ENCODE results near the gene TMEM256. TPM values are rescaled to one million over a fixed set of nuclear protein-coding genes. Genes with fewer than 3 reads are reported as not detected.

Gene TMEM256
- total RNA-seq = 10 to 100 TPM; 66.2 to 67.9 TPM

DNA sequence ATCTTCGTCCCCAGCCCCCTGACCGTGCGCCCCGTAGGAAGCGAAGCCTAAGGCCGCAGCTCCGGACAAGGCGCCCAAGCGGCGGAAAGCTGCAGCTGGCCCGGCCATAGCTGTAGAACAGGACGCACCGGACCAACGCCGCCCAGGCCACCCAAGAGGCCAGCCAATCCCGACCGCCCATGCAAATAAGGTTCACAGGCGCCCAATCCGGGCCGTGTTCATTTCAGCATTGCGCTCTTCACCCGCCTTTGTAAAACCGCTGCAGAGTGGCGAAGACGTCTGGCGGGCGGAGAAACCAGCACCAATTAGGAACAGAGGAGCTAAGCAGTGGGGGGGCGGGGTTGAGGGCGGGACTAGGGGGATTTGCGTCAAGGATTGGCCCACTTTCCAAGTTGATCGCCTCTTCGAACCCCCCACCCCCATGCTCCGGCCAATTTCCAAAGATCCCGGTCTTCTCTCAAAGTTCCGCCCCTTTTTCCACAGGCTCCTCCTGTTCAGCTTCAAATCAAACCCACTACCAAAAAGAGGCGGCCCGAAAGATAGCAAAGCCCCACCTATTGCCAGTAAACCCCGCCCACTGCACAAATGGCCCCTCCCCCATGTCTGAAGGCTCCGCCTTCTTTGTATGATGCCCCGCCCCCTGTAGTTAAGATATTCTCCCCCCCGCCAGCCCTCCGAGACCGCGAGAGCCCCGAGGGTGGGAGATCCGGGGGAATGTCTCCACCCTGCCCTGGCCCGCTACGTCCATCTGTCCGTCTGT, at the start of gene TMEM256:
TSS of gene TMEM256 (minus strand) at position 121 of the 760 bp plus-strand sequence. CDS start at position 108, 13 bp downstream.

DNA sequence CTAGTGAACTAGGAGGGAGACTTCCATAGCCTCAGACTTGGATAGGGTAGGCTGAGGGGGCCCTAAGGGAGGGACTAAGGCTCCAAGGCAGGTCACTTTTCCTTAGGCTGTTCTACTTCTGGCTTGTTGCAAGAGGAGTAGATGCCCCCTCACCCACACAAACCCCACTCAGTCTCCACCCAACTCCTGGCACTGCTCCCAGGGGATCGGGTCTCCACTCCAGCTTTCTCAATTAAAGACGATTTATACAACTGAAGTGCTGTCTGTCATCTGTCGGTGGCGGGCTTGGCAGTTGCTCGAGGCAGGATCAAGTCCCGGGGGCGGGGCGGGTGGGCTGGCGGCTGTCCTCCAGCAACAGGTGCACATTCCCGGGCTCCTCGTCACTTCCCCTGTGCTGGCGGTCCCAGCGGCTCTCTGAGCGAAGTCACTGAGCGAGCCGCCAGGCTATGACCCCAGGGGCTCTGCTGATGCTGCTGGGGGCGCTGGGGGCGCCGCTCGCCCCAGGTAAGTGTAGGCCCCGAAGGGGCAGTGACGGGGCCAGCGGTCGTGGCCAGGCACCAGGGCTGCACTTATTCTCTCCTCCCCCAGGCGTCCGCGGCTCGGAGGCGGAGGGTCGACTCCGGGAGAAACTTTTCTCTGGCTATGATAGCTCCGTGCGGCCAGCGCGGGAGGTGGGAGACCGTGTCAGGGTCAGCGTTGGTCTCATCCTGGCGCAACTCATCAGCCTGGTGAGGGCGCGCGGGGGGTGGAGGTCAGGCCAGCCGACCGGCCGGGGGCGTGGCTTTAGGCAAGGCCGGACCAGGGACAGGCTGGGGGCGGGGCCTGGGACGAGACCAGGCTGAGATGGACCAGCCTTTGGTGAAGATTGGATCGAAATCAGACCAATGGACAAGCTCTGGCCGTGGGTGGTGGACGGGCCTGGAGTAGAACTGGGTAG, 41.1 kb upstream of the TMEM256 start, which contains the start of gene CHRNB1:
TSS of gene CHRNB1 (plus strand) at position 380 of the 937 bp plus-strand sequence. CDS start at position 447, 67 bp downstream.

GRCh38 chr17:7439462-7440112, 35.7 kb upstream of the TMEM256 start, which contains the start of gene FGF11:
FGF11 (plus strand) TSS chr17:7439512; CDS start chr17:7439621, 109 bp downstream.

GRCh38 chr17:7428557-7428956, 24.7 kb upstream of the TMEM256 start, which contains the start of gene SPEM3:
SPEM3 (plus strand) TSS chr17:7428857; CDS start chr17:7428903, 46 bp downstream.

GRCh38 chr17:7425316-7425715, 21.4 kb upstream of the TMEM256 start, which contains the start of gene SPEM2:
SPEM2 (plus strand) TSS chr17:7425616; CDS start chr17:7425689, 73 bp downstream.

DNA sequence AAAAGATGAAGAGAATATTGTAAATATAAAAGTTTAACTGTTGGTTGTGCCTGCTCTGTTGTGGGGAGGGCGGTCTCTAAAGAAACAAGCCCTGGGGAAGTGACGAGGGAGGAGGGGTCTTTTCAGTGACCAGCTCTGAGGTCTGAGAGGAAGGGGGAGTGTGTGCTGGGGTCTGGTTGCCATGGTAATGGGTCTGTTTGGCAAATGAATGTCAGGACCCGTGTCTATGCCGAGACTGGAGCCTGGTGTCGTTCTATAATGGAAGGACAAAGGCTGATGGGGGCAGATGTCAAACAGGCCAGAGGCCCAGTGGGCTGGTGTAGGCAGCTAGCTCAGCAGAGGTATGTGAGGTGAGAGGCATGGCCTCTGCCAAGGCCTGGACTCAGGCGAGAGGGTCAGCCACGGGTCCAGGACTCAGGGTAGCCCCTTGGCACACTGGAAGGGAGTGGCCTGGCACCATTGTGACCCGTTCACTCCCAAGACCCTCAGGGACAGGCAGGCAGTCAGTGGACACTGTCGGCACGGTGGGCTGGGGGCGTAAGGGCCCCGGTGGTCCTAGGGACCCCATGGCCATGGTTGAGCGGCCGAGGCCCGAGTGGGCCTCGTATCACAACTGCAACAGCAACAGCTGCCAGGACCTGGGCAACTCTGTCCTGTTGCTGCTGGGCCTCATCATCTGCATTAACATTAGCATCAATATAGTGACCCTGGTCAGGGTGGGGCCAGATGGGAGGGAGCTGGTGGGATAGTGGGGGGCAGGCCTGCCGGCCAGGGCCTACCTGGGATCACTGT, 16.1 kb upstream of the TMEM256 start, which contains the start of gene SPEM1:
TSS of gene SPEM1 (plus strand) at position 506 of the 792 bp plus-strand sequence. CDS start at position 567, 61 bp downstream.

GRCh38 chr17:7407485-7408251, 3.8 kb upstream of the TMEM256 start, which contains the start of gene NLGN2:
NLGN2 (plus strand) TSS chr17:7407845; CDS start chr17:7408256, 411 bp downstream.

DNA sequence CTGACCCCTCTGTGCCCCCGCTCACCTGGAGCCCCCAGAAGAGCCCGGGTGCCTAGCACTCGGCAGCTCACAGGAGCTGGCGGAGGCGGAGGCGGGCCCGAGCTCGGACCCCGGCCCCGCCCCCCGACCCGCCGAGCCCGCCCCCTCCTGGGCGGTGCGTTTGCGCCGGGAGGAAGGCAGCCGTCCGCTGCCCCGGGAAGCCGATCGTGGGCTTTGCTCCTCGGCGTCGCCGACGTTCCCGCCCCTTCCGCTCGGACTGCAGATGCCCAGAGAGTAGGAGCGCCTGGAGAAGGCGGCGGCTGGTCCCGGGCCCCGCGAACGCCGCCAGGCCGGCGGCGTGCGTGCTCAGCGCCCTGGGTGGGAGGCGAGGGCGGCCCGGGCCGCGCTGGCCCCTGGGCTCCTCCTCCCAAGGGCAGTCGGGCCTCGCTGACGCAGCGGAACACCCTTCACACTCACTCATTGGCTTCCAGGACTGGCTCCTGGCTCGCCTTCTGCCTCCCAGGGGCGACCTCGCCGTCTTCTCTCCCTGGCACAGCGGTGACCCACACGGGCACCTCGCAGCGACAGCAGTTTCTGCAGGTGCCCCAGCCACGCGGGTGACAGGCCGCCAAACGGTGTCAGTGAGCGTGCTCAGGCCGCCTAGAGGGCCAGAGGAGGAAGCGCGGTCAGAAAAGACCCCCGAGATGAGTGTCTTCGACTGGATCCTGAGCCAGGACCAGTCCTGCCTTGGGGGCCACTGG, 9.3 kb downstream of the TMEM256 start, which contains the start of gene PLSCR3:
TSS of gene PLSCR3 (minus strand) at position 74 of the 740 bp plus-strand sequence. CDS start 415 bp downstream, outside the sequence.

GRCh38 chr17:7380855-7381683, 22.8 kb downstream of the TMEM256 start, which contains the start of gene TNK1:
TNK1 (plus strand) TSS chr17:7381089; CDS start chr17:7382927, 1,838 bp downstream.

GRCh38 chr17:7355053-7355452, 48.8 kb downstream of the TMEM256 start, which contains the start of gene TMEM95:
TMEM95 (plus strand) TSS chr17:7355156; CDS start chr17:7355205, 49 bp downstream.

Other genes starting within 250 kb of the TMEM256 start
- gene ASGR1, start 224.7 kb downstream of the TMEM256 start, total RNA-seq = 1 to 10 TPM in 1 of 2 experiments, under 1 TPM in 1; 0.63 to 1.2 TPM
- gene DLG4, start 184.3 kb downstream of the TMEM256 start, total RNA-seq = 10 to 100 TPM; 11.6 to 11.9 TPM
- 100 to 1,000 TPM; 291 to 311 TPM for gene ACADVL, start 184.2 kb downstream of the TMEM256 start, total RNA-seq
- gene DVL2, start 169.6 kb downstream of the TMEM256 start, total RNA-seq = 10 to 100 TPM; 47.0 to 47.5 TPM
- gene PHF23, start 164.6 kb downstream of the TMEM256 start, total RNA-seq = 10 to 100 TPM; 53.9 to 55.9 TPM
- gene GABARAP, start 161.6 kb downstream of the TMEM256 start, total RNA-seq = 100 to 1,000 TPM; 276 to 282 TPM
- 100 to 1,000 TPM; 154 to 160 TPM for gene CTDNEP1, start 152.4 kb downstream of the TMEM256 start, total RNA-seq
- 10 to 100 TPM; 36.2 to 44.5 TPM for gene ELP5, start 151.9 kb downstream of the TMEM256 start, total RNA-seq
- gene CLDN7, start 141.6 kb downstream of the TMEM256 start, total RNA-seq = under 1 TPM; 0.53 to 0.76 TPM
- gene SLC2A4, start 122.4 kb downstream of the TMEM256 start, total RNA-seq = not detected
- gene YBX2, start 109.5 kb downstream of the TMEM256 start, total RNA-seq = under 1 TPM; 0.55 to 0.67 TPM
- 100 to 1,000 TPM; 429 to 433 TPM for gene EIF5A, start 96.5 kb downstream of the TMEM256 start, total RNA-seq
- gene GPS2, start 88.7 kb downstream of the TMEM256 start, total RNA-seq = 10 to 100 TPM; 67.6 to 77.5 TPM
- 10 to 100 TPM; 35.8 to 41.7 TPM for gene NEURL4, start 74.8 kb downstream of the TMEM256 start, total RNA-seq
- gene ACAP1, start 67.6 kb downstream of the TMEM256 start, total RNA-seq = 100 to 1,000 TPM; 738 to 785 TPM
- gene KCTD11, start 51.9 kb downstream of the TMEM256 start, total RNA-seq = 1 to 10 TPM; 7.0 to 7.1 TPM
- gene TMEM95, start 48.9 kb downstream of the TMEM256 start, total RNA-seq = not detected
- gene TNK1, start 23.0 kb downstream of the TMEM256 start, total RNA-seq = 1 to 10 TPM; 1.6 to 1.9 TPM
- gene PLSCR3, start 9.6 kb downstream of the TMEM256 start, total RNA-seq = 100 to 1,000 TPM; 159 to 160 TPM
- gene NLGN2, start 3.7 kb upstream of the TMEM256 start, total RNA-seq = 1 to 10 TPM; 4.9 to 5.1 TPM
- not detected for gene SPEM1, start 16.2 kb upstream of the TMEM256 start, total RNA-seq
- gene SPEM2, start 21.5 kb upstream of the TMEM256 start, total RNA-seq = not detected
- not detected for gene SPEM3, start 24.8 kb upstream of the TMEM256 start, total RNA-seq
- gene TMEM102, start 31.3 kb upstream of the TMEM256 start, total RNA-seq = 10 to 100 TPM; 16.3 to 17.0 TPM
- gene FGF11, start 35.4 kb upstream of the TMEM256 start, total RNA-seq = 10 to 100 TPM; 21.3 to 21.6 TPM
- 10 to 100 TPM; 15.3 to 19.0 TPM for gene CHRNB1, start 41.0 kb upstream of the TMEM256 start, total RNA-seq
- gene ZBTB4, start 75.5 kb upstream of the TMEM256 start, total RNA-seq = 10 to 100 TPM; 29.0 to 29.5 TPM
- not detected for gene SLC35G6, start 77.3 kb upstream of the TMEM256 start, total RNA-seq
- gene POLR2A, start 80.3 kb upstream of the TMEM256 start, total RNA-seq = 100 to 1,000 TPM; 174 to 175 TPM
- gene TNFSF12, start 145.0 kb upstream of the TMEM256 start, total RNA-seq = 100 to 1,000 TPM; 100 to 103 TPM
- gene TNFSF13, start 154.7 kb upstream of the TMEM256 start, total RNA-seq = 1 to 10 TPM; 7.2 to 7.4 TPM
- gene SENP3, start 157.8 kb upstream of the TMEM256 start, total RNA-seq = 10 to 100 TPM; 37.6 to 42.1 TPM
- 10 to 100 TPM in 1 of 2 experiments, 1 to 10 TPM in 1; 9.8 to 10.3 TPM for gene CD68, start 175.5 kb upstream of the TMEM256 start, total RNA-seq
- 10 to 100 TPM; 52.8 to 56.0 TPM for gene MPDU1, start 179.8 kb upstream of the TMEM256 start, total RNA-seq
- gene SOX15, start 186.0 kb upstream of the TMEM256 start, total RNA-seq = under 1 TPM; 0.17 to 0.38 TPM
- gene FXR2, start 210.8 kb upstream of the TMEM256 start, total RNA-seq = 10 to 100 TPM; 29.3 to 32.6 TPM
- 10 to 100 TPM; 32.7 to 38.7 TPM for gene SAT2, start 223.7 kb upstream of the TMEM256 start, total RNA-seq
- gene SHBG, start 226.0 kb upstream of the TMEM256 start, total RNA-seq = not detected
- gene ATP1B2, start 246.8 kb upstream of the TMEM256 start, total RNA-seq = under 1 TPM; 0.17 to 0.18 TPM